GM21529 (cell line): ENCODE results near the gene TACC2.

Source experiments
- ATAC-seq: cut with Tn5 transposase; IDR thresholded peaks from one replicate; pipeline ENCODE4 v1.9.1; 2021; ENCODE audit not compliant: unreplicated experiment

The TACC2 gene

DNA sequence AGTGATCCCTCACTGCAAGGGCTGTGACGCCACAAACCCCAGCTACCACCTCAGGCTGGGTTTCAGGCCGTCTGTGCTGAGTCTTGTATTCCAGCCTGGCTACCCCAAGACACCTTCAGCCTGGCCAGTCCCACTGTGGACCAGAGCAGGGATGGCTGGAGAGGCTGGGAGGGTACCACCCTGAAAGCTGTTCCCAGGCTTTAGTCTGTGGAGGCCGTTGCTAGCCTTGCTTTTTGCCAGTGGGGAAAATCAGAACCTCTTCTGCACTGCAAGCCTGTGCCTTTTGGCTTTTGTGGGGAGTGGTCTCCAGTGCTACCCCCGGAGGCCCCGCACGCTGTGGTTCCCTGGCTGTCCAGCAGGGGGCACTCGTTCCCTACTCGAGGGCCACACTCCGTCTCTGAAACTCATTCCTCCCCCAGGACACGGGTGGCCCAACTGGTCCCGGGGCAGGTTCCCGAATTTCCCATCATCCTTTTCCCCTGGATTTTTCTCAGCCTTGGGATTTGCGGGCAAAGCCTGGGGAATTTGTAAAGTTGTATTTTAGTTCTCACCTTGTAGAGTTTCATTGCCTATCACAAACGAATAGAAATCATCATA lies 153.8 kb downstream of the TACC2 start:
- no peak for ATAC-seq

DNA sequence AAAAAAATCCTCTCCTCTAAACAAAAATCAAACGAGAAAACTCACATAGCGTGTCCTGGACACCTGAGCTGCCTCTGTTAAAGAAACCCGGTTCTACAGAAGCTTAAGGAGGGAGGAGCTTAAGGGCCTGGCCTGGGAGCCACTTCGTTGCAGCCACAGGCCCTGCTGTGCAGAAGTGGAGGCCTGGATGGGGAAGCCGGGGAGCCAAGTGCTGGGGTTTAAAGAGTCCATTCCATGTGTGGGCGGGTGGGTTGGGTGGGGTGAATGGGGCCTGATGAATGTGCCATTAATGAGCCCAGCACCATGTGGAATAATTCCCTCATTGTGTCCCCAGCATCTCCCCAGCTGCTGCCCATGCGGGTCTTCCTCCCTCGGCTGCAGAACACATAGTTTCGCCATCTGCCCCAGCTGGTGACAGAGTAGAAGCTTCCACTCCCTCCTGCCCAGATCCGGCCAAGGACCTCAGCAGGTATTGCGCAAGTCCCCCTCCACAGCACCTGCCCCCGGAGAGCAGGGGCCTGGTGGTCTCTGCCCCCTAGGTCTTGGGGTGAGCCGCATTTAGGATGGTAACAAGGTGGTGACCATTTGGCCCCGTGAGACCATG lies 154.4 kb downstream of the TACC2 start:
- no peak for ATAC-seq

DNA sequence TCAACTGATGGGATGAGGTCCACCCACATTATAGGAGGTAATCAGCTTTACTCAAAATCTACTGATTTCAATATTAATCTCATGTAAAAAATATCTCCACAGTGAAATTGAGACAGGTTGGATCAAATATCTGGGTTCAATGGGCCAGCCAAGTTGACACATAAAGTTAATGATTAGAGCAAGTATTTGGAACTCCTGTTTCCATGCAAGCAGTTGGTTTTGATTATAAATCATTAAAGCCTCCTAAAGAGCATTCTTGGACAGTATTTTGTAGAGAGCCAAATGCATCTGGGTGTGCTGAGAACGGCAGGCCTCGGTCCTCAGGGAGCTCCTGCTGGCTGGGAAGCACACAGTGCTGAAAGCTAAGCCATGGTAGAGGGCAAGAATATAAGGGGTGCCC lies 155.2 kb downstream of the TACC2 start:
- ATAC-seq, result no peak

DNA sequence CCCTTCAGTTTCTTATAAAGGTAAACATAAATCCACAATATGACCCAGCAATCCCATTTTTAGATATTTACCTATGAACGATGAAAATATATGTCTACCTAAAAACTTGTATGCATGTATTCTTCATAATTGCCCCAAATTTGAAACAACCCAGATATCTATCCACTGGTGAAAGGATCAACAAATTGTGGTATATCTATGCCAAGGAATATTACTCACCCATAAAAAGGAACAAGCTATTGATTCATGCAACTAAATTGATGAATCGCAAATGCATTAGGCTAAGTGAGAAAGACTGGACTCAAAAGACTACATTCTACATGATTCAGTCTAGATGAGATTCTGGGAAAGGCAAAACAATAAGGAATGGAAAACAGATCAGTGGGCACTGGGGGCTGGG lies 156.2 kb downstream of the TACC2 start:
- no peak for ATAC-seq

GRCh38 chr10:122147663-122148062 lies 158.7 kb downstream of the TACC2 start:
- no peak for ATAC-seq

DNA sequence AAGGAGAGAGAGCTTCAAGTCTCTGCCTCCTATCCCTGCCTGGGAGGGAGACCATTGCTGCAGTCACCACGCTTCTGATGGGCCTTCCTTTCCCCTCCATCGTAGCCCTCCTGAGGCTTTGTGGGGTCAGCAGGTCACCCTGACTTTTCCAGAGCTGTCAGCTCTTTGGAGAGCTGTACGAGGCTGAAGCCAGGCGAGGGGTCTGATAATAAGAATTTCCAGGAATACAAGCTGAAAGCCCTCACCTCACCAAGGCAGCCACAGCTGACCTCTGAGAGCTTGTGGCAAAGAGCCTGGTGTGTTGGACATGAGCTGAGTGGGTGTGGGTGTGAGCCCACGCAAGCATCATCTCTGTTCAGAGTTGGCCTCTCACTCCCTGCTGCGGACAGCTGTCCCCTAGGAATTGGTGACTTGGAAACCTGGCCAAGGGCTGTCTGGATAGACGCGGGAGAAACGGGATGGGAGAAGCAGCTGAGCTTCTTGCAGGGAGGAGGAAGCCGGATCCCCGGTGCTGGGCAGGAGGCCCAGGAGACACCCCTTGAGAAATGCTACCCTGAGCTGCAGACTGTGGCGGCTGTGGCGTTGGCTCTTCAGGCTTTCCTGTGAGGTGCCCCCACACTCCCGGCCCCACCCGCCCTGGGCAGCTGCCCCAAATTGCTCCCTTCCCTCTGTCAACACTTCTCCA lies 160.1 kb downstream of the TACC2 start:
- no peak for ATAC-seq

DNA sequence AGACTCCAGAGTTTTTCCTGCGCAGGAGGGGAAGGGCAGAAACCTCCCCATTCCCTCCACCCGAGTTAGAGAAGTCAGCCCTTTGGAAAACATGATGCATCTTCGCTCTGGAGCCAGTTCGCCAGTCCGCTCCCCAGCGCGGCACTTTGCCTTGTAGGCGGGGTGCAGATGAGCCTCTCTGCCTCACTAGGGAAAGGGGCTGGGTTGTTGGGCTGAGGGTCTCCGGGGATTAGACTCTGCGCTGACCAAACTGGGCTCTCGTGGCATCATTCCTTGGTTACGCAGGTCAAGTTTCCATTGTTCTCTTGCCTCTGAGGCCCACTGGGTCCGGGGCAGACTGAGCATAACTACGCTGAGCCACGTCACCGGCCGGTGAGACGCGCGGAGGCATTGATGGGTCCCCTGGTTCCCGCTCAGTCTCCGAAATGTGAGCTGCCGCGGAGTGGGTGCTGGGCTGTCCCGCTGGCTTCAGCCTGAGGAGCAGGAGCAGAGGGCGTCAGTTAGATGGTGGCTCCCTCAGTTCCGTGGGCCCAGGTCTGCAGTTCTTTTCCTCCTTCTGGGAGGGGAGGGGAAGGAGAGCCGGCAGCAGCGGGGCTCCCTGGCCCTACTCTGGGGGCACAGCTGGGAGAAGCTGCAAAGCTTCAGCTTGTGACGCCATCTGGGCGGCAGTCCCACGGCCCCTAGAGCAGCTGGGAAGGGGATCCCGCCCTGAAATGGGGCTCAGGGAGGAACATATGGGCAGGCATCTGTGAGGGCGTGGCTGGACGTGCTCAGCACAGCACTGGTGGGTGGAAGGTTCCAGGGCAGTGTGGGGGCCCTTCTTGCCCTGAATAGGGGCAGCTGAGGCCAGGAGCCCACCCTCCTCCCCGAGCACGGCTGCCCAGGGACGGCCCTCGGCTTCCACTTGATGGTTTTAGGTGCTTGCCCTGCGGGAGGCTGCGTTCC lies 160.9 kb downstream of the TACC2 start:
- ATAC-seq, result no peak

GRCh38 chr10:122151121-122151694 lies 162.2 kb downstream of the TACC2 start:
- no peak for ATAC-seq

DNA sequence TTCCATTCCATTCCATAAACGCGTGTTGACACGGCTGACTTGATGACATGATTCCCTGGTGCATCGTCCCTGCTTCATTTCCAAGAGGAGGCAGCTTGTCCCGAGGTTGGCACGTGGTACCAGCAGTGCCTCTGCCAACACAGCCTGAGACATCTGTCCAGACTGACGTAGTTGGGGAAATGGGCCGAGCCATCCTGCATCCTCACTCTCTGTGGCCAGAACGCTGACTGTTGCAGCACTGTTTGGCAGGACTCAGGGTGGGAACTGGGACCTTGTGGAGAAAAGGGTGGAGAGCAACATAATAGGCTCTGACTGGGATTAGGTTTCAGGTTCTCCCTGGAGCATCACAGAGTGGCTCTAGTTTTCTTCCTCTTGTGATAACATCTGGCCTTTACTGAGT lies 163.6 kb downstream of the TACC2 start:
- ATAC-seq, result no peak

GRCh38 chr10:122154031-122154544 lies 165.1 kb downstream of the TACC2 start:
- no peak for ATAC-seq

DNA sequence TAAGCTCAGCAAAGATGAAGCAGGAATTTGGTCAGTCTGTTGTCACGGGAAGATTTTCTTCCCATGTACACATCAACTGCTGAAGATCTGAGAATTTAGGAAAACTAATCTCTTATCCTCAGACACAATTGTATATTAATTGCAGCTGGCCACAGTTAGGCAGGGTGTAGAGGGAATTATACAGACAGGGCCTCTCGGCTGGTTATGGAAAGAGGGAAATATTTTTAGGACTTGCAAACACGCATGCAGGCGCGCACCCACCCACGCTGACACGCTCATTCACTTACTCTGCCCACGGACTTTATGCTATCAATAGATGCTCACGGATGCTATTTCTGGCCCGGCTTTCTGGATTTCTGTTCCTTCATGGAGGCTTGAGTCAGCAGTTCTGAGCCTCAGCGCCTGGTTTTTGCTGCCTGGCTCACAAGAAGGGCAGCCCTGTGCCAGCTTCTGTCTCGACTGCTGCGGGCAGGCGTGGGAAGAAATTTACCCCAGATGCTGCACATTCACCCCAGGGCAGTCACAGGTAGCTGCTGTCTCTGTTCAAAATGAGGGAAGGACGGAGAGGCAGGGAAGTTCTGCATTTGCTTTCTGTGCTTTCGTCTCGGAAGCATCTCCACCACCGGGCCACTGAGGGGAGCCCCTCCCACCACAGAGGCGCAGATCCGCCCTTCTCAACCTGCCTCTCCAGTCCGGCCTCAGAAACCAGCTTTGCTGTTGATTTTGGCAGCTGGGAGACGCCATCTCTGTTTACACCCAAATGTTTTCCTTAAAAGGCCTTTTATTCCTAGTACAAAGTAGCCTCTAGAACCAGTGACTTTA lies 165.8 kb downstream of the TACC2 start:
- ATAC-seq, result no peak

DNA sequence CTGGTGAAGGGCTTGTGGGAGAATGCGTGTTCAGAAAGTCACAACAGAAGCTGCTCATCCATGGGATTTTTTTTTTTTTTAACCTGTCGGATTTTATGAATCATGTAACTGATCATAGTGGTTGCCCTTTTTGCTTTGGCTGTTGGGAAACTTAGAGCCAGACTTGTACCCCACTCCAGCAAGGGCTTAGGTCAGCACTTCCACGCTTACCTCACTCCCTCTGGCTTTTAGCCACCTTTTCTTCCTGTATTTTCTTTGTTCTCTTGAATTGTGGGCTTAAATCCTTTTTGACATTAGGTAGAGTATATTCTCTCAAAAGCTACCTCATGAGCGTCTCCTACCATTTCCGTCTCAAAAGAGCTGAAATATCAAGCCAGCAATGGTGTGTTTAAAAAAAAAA lies 168.5 kb downstream of the TACC2 start:
- ATAC-seq, result no peak

- no peak for ATAC-seq
Observed at GRCh38 chr10:122158362-122158761, 169.4 kb downstream of the TACC2 start.

GRCh38 chr10:122159141-122159970 lies 170.4 kb downstream of the TACC2 start:
- ATAC-seq, result no peak

DNA sequence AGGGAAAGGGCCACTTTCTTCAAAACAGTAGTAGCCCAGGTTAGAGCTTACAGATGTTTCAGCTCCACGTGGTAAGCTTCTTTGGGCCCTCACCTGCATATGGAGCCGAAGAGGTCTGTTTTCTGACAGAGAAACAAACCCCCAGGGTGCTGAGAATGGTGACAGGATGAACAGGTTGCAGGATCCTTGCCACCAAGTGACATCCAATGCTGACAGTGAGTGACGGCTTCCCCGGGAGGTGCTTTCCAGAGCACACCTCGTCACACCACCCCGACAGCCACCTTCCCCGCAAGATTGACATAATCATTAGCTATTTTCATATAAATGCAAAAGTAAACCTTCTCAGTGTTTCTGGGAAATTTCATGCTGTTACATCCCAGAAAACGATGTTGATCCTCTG lies 172.8 kb downstream of the TACC2 start:
- no peak for ATAC-seq

- ATAC-seq, result no peak
Observed at GRCh38 chr10:122162671-122163173, 173.8 kb downstream of the TACC2 start.

DNA sequence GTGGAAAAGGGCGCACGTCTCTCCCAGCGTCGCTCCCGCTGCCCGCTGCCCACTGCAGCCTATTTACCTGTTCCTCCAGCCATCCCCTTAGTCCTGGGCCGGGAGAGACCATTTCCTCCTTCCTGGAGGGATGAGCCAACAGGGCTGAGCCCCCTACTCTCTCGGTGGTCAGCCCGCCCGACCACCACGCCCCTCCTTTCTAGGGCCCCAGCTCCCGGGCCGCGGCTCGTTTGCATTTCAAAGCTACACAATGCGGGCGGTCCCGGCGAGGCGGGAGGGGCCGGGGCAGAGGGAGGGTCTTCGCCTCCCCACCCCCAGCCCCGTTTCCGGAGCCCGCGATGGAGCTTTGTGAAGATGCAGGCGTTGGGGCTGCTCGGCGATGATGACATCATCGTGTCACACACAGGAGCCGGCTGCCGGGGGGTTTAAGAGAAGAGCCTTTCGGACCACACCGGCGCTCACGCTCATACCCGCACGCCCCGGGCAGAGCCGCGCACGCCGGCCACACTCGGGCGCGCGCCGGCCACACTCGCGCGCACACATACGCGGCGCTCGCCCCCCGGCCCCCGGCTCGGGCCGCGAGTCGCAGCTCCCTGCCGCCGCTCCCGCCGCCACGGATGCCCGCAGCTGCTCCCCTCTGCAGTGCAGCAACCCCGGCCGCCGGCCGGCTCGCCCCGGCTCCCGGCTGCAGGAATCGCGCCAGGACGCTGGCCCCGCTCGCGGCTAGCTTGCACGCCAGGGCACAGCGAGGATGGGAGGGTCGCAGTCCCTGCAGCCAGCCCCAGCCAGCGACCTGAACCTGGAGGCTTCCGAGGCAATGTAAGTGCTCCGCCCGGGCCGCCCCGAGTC lies 174.4 kb downstream of the TACC2 start:
- ATAC-seq, result no peak

GRCh38 chr10:122164023-122164601 lies 175.1 kb downstream of the TACC2 start:
- no peak for ATAC-seq
